HG02884 (cell line): ENCODE measurements around the gene GNAI3.

Experiments used
- ATAC-seq: cut with Tn5 transposase; IDR thresholded peaks from one replicate; pipeline ENCODE4 v1.9.1; 2021; ENCODE audit warnings: mild to moderate bottlenecking, moderate library complexity; ENCODE audit not compliant: unreplicated experiment

Gene GNAI3

GRCh38 chr1:109634771-109635750 lies 86.6 kb downstream of the GNAI3 start:
- no peak for ATAC-seq

DNA sequence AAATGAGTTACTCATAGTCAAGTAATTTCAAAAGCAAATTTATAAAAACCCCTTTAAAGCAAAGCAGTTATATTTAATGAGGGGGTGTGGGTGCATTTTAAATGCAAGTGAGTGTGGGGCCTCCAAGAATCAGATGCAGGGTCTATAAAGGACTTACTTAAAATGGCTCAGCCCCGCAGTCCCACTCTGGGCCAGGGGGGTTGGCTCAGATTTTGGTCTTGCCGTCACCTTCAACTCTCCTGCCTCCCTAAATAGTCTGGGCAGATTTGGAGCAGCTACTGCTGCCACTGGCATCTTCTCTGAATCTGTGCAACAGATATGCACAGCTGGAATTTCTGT lies 87.4 kb downstream of the GNAI3 start:
- no peak for ATAC-seq

- no peak for ATAC-seq
Measured at GRCh38 chr1:109636201-109636952, 88.0 kb downstream of the GNAI3 start.

- no peak for ATAC-seq
Measured at GRCh38 chr1:109637446-109637845, 89.0 kb downstream of the GNAI3 start.

DNA sequence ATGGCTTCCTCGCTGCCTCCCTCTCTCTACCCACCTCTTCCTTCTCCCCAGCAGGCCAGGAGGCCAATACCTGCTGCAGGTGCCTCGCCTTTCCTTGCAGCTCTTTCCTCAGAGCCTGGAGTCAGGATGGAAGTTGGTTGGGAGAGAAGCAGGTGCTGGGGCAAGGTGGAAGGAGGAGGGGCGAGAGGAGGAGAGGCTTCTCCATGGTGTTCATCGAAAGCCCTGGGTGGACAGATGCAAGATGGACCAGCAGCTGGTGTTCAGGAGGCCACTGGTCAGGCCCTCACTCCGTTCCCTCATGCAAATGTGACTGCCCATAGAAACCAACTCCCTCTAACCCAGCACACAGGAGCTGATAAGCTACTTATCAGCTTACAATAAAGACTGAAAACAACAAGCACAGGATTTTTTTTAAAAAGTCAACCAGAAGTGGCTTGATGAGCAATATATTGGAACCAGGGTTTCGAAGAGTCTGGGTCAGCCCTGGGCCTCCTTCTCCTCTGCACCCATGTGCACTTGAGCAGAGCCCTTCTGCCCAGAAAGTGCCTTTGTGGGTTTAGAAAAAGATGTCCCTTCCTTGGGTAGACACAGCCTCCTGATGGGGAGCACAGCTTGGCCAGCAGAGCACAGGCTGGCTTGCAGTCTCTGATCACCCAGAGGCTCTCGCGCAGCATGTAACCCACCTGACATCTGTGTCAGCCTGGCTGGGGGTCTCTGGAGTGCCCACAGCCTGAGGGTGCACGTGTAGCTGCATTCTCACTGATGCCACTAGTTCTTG lies 90.8 kb downstream of the GNAI3 start:
- ATAC-seq: no peak

- ATAC-seq: no peak
Measured at GRCh38 chr1:109639841-109640184, 91.4 kb downstream of the GNAI3 start.

DNA sequence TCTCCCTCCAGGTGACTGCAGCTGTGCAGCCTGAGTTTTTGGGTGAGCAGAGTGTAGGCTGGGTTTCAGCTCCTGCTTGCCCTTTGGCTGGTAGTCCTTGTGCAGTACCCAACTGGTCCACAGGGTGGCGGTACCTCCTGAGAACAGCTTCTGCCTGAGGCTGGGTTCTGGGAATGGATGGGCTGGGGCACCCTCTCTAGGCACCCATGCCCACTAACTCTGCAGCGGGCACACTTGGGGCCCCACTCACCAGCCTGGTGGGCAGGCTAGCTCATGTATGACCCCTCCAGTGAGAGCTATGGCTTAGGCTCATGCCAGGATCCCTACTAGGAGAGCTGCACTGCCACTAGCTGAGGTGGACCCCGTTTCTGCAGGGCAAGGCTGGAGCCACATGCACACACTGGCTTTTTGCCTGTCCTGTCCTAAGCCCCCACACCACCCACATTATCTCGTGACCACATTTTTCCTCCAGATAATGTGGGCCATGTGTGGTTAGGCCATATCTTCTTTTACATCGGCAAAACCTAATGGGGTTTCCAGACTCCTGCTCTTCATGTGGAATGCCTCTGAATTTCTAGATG lies 92.0 kb downstream of the GNAI3 start:
- no peak for ATAC-seq

DNA sequence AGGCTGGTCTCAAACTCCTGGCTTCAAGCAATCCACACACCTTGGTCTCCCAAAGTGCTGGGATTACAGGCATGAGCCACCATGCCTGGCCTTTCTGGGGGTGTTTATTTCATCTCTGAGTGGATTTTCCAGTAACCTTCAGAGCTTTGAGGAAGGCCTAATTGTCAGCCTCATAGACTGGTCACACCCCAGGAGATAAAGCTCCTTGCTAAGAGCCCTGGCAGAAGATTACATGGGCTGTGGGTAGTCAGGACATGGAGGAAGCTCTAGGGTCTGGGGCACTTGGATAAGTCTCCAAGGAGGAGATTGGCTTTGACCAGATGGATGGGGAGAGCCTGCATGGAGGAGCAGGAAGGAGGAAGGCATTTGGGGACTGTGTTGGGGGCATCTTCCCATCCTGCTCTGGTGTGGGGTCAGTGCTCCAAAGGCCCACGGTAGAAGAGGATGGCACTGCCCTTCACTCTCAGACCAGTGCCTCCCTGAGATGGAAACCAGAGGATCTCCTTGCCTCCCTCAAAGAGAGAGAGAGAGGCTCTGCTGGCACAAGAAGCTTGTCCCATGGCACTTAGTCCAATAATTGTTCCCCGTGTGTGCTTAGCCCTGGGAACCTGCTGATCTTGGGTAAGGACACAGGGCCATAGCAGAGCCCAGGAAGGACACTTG lies 92.8 kb downstream of the GNAI3 start:
- ATAC-seq: no peak

GRCh38 chr1:109641861-109642260 lies 93.4 kb downstream of the GNAI3 start:
- ATAC-seq: no peak

- ATAC-seq: no peak
Measured at GRCh38 chr1:109642626-109643025, 94.2 kb downstream of the GNAI3 start.

DNA sequence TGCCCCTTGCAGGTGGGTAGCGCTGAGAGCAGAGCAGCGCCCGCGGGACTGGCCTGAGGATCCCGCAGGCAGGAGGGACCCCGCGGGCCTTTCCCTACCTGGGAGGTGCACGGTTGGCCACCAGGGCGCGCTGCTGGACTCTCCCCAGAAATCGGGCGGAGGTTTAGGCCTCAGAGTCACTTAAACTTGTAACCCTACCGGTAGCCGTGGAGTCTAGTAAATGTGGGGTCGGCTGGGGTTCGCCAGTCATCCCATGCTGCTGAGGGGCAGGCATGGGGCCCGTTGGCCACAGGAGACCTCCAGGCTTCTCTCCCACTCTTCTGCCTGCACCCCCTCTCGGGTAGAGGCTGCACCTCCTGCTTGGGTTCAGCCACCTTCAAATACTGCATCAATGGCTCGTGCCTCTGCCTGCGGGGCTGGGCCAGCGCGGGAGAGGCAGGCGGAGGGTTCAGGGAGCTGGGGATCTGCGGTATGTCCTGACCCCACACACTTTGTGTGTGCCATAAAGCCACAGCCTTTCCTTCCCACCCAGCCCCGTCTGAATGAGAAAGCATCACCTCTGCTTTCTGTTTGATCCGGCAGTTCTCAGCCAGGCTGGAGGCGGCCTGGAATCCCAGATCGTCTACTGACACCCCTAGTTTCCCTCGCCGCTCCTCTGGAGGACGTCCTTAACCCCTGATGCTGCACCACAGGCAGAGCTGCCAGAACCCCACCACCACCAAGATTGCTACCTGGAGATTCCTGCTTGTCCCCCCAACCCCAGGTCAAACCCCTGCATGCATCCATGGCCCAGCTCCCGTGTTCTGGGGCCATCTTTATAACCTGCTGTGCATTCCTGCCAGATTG lies 95.2 kb downstream of the GNAI3 start:
- peak; percentile 96 for ATAC-seq

GRCh38 chr1:109644670-109645069 lies 96.3 kb downstream of the GNAI3 start:
- no peak for ATAC-seq

- ATAC-seq: no peak
Measured at GRCh38 chr1:109649491-109649914, 101.1 kb downstream of the GNAI3 start.

- no peak for ATAC-seq
Measured at GRCh38 chr1:109650609-109651008, 102.2 kb downstream of the GNAI3 start.

- ATAC-seq: no peak
Measured at GRCh38 chr1:109652402-109652801, 104.0 kb downstream of the GNAI3 start.

- ATAC-seq: no peak
Measured at GRCh38 chr1:109653306-109653705, 104.9 kb downstream of the GNAI3 start.

DNA sequence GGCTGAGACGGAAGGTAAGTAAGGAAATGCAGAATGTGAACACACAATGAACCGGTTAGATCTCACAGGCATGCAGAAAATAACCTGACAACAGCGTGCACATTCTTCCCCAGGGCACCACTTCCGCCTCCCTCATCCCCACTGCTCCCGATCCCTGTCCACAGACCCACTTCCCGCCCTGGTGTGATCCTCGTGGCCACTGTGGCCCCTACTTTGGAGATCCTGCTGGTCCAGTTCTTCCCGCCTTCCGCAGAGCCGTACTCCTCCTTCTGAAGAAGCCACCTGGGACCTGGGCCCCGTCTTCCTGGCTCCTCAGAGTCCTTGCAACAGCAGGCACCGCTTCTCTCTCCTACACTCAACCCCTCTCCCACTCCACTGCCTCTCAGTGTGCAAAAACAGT lies 106.1 kb downstream of the GNAI3 start:
- no peak for ATAC-seq

- ATAC-seq: peak; percentile 82
Measured at GRCh38 chr1:109655615-109656519, 107.5 kb downstream of the GNAI3 start, which contains the start of gene GSTM4. GSTM4 (plus strand) TSS chr1:109656099; CDS start chr1:109656390, 291 bp downstream.
